ENCODE results near the gene LHFPL2.
"Not testable (repeated sequence)": the region's sequence is repeated elsewhere in the genome, so short reads cannot be mapped to it uniquely, and the experiment has no call there.

LHFPL2 gene

GRCh38 chr5:78640662-78641474 is 7.7 kb downstream of the LHFPL2 start:
- no peak for DNase-seq (ENCODE audit: low read depth)

GRCh38 chr5:78639791-78640190 is 8.8 kb downstream of the LHFPL2 start:
- DNase-seq (ENCODE audit: low read depth) = no peak

- DNase-seq (ENCODE audit: low read depth) = no peak
Measured at GRCh38 chr5:78638973-78639669, 9.5 kb downstream of the LHFPL2 start.

GRCh38 chr5:78638423-78638822 is 10.1 kb downstream of the LHFPL2 start:
- no peak for DNase-seq (ENCODE audit: low read depth)

GRCh38 chr5:78637468-78637867 is 11.1 kb downstream of the LHFPL2 start:
- DNase-seq (ENCODE audit: low read depth) = no peak

GRCh38 chr5:78636682-78637081 is 11.9 kb downstream of the LHFPL2 start:
- no peak for DNase-seq (ENCODE audit: low read depth)

- DNase-seq (ENCODE audit: low read depth) = no peak
Measured at GRCh38 chr5:78634634-78635033, 13.9 kb downstream of the LHFPL2 start.

GRCh38 chr5:78634229-78634628 is 14.3 kb downstream of the LHFPL2 start:
- DNase-seq (ENCODE audit: low read depth) = no peak

- DNase-seq (ENCODE audit: low read depth) = no peak
Measured at GRCh38 chr5:78633700-78634099, 14.9 kb downstream of the LHFPL2 start.

- DNase-seq (ENCODE audit: low read depth) = no peak
Measured at GRCh38 chr5:78632467-78632866, 16.1 kb downstream of the LHFPL2 start.

GRCh38 chr5:78631931-78632330 is 16.6 kb downstream of the LHFPL2 start:
- DNase-seq (ENCODE audit: low read depth) = no peak

GRCh38 chr5:78630047-78630446 is 18.5 kb downstream of the LHFPL2 start:
- DNase-seq (ENCODE audit: low read depth) = no peak

- no peak for DNase-seq (ENCODE audit: low read depth)
Measured at GRCh38 chr5:78629624-78630023, 18.9 kb downstream of the LHFPL2 start.

GRCh38 chr5:78628270-78628992 is 20.1 kb downstream of the LHFPL2 start:
- no peak for DNase-seq (ENCODE audit: low read depth)

- no peak for DNase-seq (ENCODE audit: low read depth)
Measured at GRCh38 chr5:78627766-78628165, 20.8 kb downstream of the LHFPL2 start.

- no peak for DNase-seq (ENCODE audit: low read depth)
Measured at GRCh38 chr5:78627175-78627574, 21.4 kb downstream of the LHFPL2 start.

GRCh38 chr5:78626009-78626571 is 22.5 kb downstream of the LHFPL2 start:
- DNase-seq (ENCODE audit: low read depth) = no peak

GRCh38 chr5:78624992-78625391 is 23.6 kb downstream of the LHFPL2 start:
- no peak for DNase-seq (ENCODE audit: low read depth)

GRCh38 chr5:78624011-78624541 is 24.5 kb downstream of the LHFPL2 start:
- DNase-seq (ENCODE audit: low read depth) = no peak

GRCh38 chr5:78622302-78622971 is 26.1 kb downstream of the LHFPL2 start:
- DNase-seq (ENCODE audit: low read depth) = no peak

GRCh38 chr5:78621291-78621738 is 27.3 kb downstream of the LHFPL2 start:
- no peak for DNase-seq (ENCODE audit: low read depth)

GRCh38 chr5:78620119-78620518 is 28.5 kb downstream of the LHFPL2 start:
- DNase-seq (ENCODE audit: low read depth) = not testable (repeated sequence)
